Brain microvascular endothelial cell (primary cell): ENCODE results near the gene GALNT8.

Experiments used
- DNase-seq: peaks from one replicate; pipeline ENCODE4 v3.0.0-alpha.2; 2020
- H3K27ac ChIP-seq: fragments of 250-450 bp; sonication (Bioruptor Pico); 2 replicates; pipeline ENCODE4 v1.5.1; 2020; ENCODE audit warnings: mild to moderate bottlenecking, moderate library complexity
- H3K27me3 ChIP-seq: fragments of 250-450 bp; sonication (Bioruptor Pico); replicated peaks from 2 replicates; pipeline ENCODE4 v1.5.1; 2020; ENCODE audit warnings: mild to moderate bottlenecking
- H3K36me3 ChIP-seq: fragments of 250-450 bp; sonication (Bioruptor Pico); replicated peaks from 2 replicates; pipeline ENCODE4 v1.5.1; 2020; ENCODE audit warnings: mild to moderate bottlenecking
- H3K4me3 ChIP-seq: 2 replicates; pipeline ENCODE4 v1.5.1; 2011; ENCODE audit warnings: low read depth, mild to moderate bottlenecking, control low read depth, low read length, moderate library complexity
- CTCF ChIP-seq: IDR thresholded peaks from 2 replicates; pipeline ENCODE4 v1.5.1; 2011; ENCODE audit warnings: low read depth, mild to moderate bottlenecking, moderate library complexity, low read length, control low read depth, inconsistent platforms; ENCODE audit errors: missing control alignments
- in situ Hi-C: cut with HindIII; loops from 2 replicates; pipeline ENCODE4 v1.10.0; 2017; ENCODE audit warnings: low sequenced_read_pairs, low pct_ligation_motif_present

GALNT8 gene

GRCh38 chr12:4819654-4820053, 99.5 kb downstream of the GALNT8 start:
- Histone ChIP-seq H3K27me3 (peaks cover 7% of the 10 kb centered on the region), H3K4me3 (no peak overlapping the region), H3K27ac (no peak overlapping the region), H3K36me3 (no peaks in the 10 kb centered on the region)
- in situ Hi-C loops, result no loop called here
- DNase-seq, result no peak
- no peak for TF ChIP-seq CTCF

- DNase-seq, result no peak
- Histone ChIP-seq H3K27ac (no peak overlapping the region), H3K36me3 (no peaks in the 10 kb centered on the region), H3K4me3 (no peak overlapping the region), H3K27me3 (peaks cover 7% of the 10 kb centered on the region)
- in situ Hi-C loops, result no loop called here
- TF ChIP-seq CTCF, result no peak
Measured at GRCh38 chr12:4820971-4821370, 100.8 kb downstream of the GALNT8 start.
